Endodermal cell (in vitro differentiated cells): ENCODE results near the gene UROC1. TPM values are rescaled to one million over a fixed set of nuclear protein-coding genes. Genes with fewer than 3 reads are reported as not detected.
A peak's percentile ranks its signal among the peaks of the same experiment; 100 is the strongest.

Source experiments
- DNase-seq: peaks from one replicate; pipeline ENCODE4 v3.0.0-alpha.2; 2017
- H3K27ac ChIP-seq: 2 replicates; pipeline ENCODE4 v1.5.1; 2013; ENCODE audit warnings: mild to moderate bottlenecking, low read depth, low read length, moderate library complexity
- H3K27me3 ChIP-seq: 2 replicates; pipeline ENCODE4 v1.6.1; 2013; ENCODE audit warnings: mild to moderate bottlenecking, low read length, moderate library complexity; ENCODE audit not compliant: insufficient read depth, control insufficient read depth, poor library complexity, severe bottlenecking
- H3K36me3 ChIP-seq: 2 replicates; pipeline ENCODE4 v1.7.0; 2013; ENCODE audit warnings: mild to moderate bottlenecking, low read length, moderate library complexity; ENCODE audit not compliant: control insufficient read depth, insufficient read depth
- H3K4me1 ChIP-seq: one replicate; pipeline ENCODE4 v1.7.0; 2013; ENCODE audit warnings: low read length; ENCODE audit not compliant: control insufficient read depth, insufficient read depth
- H3K4me3 ChIP-seq: 2 replicates; pipeline ENCODE4 v1.5.1; 2013; ENCODE audit warnings: mild to moderate bottlenecking, low read length, moderate library complexity
- H3K9ac ChIP-seq: 2 replicates; pipeline ENCODE4 v1.6.1; 2013; ENCODE audit warnings: mild to moderate bottlenecking, low read length, moderate library complexity; ENCODE audit not compliant: poor library complexity, severe bottlenecking; ENCODE audit errors: extremely low read depth
- H3K9me3 ChIP-seq: 2 replicates; pipeline ENCODE4 v1.6.1; 2013; ENCODE audit warnings: mild to moderate bottlenecking, low read length, moderate library complexity; ENCODE audit not compliant: control insufficient read depth
- H3K27ac Mint-ChIP-seq: 2 replicates; pipeline ENCODE4 v1.8.0; 2020; ENCODE audit warnings: mixed read lengths
- H3K27me3 Mint-ChIP-seq: 2 replicates; pipeline ENCODE4 v1.8.0; 2021; ENCODE audit warnings: mild to moderate bottlenecking, mixed read lengths; ENCODE audit not compliant: insufficient read depth
- H3K36me3 Mint-ChIP-seq: 2 replicates; pipeline ENCODE4 v1.8.0; 2020; ENCODE audit warnings: low read depth, mixed read lengths
- H3K4me1 Mint-ChIP-seq: 2 replicates; pipeline ENCODE4 v1.8.0; 2020; ENCODE audit warnings: mixed read lengths
- H3K4me3 Mint-ChIP-seq: 2 replicates; pipeline ENCODE4 v1.8.0; 2020; ENCODE audit warnings: mild to moderate bottlenecking, moderate library complexity, mixed read lengths
- H3K9me3 Mint-ChIP-seq: 2 replicates; pipeline ENCODE4 v1.8.0; 2020; ENCODE audit warnings: mild to moderate bottlenecking, mixed read lengths
- WGBS, 2 experiments: methylation state at CpG; one replicate each; pipeline versions ENCODE4 v1.1.5 to v1.1.7; 2013; ENCODE audit warnings: missing lambda C conversion rate in 2 of 2, mixed read lengths in 1 of 2; ENCODE audit not compliant: insufficient coverage in 1 of 2, insufficient read length in 1 of 2; 5-methylcytosine and 5-hydroxymethylcytosine counted together
- total RNA-seq, 2 donors: library from RNA; stranded (reverse); fragmentation: NEBNext Ultra II Directional in 1 of 2; extraction: Animal tissue kit (Norgen Biotek cat#: 25700) in 1 of 2; gene quantifications; 2 replicates in 1 of 2; 3 replicates in 1 of 2; pipeline ENCODE4 v1.2.1, GENCODE V29; 2021
- TF ChIP-seq, protein P1 (sequence below): fragments of 200-600 bp; sonication (generic); conservative IDR thresholded peaks from 2 replicates; pipeline ENCODE4 v1.5.0; 2021; ENCODE audit warnings: antibody characterized with exemption, mild to moderate bottlenecking

UROC1 gene
- total RNA-seq, 2 donors from 2014 or later: not detected

DNA sequence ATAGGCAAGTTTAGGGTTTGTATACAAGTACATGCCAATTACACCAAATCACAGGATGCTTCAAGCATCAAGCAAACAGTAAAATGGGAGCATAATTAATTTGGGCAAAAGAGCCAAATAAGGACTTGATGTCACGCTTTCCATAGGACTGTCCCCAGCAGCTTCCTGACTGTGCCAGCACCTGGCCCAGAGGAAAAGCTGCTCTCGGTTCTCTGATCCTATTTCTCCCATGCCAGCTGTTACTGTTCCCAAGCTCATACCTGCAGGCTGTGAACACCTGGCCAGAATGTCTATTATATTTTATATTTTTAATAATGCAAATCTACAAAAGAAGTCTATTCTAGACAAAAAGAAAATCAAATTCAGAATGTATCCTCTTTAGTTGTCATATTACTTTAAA is 54.1 kb downstream of the UROC1 start:
- Histone ChIP-seq H3K9me3 (no peaks in the 10 kb centered on the region), H3K27ac (no peak overlapping the region), H3K36me3 (peaks cover 92% of the 10 kb centered on the region), H3K9ac (no peak overlapping the region), H3K4me3 (no peak overlapping the region), H3K4me1 (no peaks in the 10 kb centered on the region), H3K27me3 (no peaks in the 10 kb centered on the region)
- 96% methylated on average over 2 of the region's 2 CpGs; no CpG with 5 or more reads in 1 of the 2 experiments for WGBS, 2 experiments
- Mint-ChIP-seq H3K27ac (no peak overlapping the region), H3K4me1 (peaks cover 9% of the 10 kb centered on the region), H3K36me3 (peaks cover 73% of the 10 kb centered on the region), H3K9me3 (no peaks in the 10 kb centered on the region), H3K4me3 (no peak overlapping the region), H3K27me3 (no peaks in the 10 kb centered on the region)
- DNase-seq: no peak
- TF ChIP-seq, protein P1, sequence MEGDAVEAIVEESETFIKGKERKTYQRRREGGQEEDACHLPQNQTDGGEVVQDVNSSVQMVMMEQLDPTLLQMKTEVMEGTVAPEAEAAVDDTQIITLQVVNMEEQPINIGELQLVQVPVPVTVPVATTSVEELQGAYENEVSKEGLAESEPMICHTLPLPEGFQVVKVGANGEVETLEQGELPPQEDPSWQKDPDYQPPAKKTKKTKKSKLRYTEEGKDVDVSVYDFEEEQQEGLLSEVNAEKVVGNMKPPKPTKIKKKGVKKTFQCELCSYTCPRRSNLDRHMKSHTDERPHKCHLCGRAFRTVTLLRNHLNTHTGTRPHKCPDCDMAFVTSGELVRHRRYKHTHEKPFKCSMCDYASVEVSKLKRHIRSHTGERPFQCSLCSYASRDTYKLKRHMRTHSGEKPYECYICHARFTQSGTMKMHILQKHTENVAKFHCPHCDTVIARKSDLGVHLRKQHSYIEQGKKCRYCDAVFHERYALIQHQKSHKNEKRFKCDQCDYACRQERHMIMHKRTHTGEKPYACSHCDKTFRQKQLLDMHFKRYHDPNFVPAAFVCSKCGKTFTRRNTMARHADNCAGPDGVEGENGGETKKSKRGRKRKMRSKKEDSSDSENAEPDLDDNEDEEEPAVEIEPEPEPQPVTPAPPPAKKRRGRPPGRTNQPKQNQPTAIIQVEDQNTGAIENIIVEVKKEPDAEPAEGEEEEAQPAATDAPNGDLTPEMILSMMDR: no peak

DNA sequence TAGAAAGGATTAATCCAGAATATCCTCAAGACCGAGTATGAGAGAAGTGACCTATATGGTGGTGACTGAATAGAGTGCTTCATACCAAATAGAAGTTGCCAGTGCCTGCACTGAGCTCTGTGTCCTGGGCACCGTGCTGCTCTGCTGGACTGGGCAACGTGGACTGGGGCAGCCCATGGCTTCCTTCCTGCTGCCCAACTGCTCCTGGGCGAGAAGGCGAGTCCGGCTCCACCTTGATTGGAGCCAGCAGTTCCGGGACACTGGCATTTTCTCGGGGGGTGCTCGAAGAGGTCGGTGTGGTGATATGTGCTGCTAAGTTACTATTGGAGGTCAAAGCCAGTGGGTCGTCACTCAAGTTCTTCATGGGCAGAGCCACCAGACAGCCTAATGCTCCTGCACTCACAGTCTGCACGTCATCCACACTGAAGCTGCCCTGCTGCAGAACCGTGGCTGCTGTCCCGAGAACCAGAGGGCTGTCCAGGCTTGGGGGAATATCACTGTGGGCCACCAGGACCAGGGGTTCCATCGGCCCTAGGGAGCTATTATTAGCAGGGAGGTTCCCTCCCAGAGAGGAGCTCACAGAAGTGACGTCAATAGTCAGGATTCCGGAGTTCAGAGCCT is 56.0 kb downstream of the UROC1 start:
- no peaks in the 10 kb centered on the region for H3K9me3 Mint-ChIP-seq
- H3K27me3 ChIP-seq: no peaks in the 10 kb centered on the region
- no peak overlapping the region for H3K27ac ChIP-seq
- peaks cover 5% of the 10 kb centered on the region for H3K4me1 Mint-ChIP-seq
- WGBS, 2 experiments: 94 to 96% methylated on average over 16 to 17 of the region's 17 CpGs
- no peak overlapping the region for H3K4me3 ChIP-seq
- no peak overlapping the region for H3K27ac Mint-ChIP-seq
- no peaks in the 10 kb centered on the region for H3K4me1 ChIP-seq
- DNase-seq: peak; percentile 17
- no peak overlapping the region for H3K9ac ChIP-seq
- no peak overlapping the region for H3K4me3 Mint-ChIP-seq
- H3K36me3 Mint-ChIP-seq: peaks cover 78% of the 10 kb centered on the region
- TF ChIP-seq, protein P1: no peak
- peaks cover 89% of the 10 kb centered on the region for H3K36me3 ChIP-seq
- no peaks in the 10 kb centered on the region for H3K27me3 Mint-ChIP-seq
- H3K9me3 ChIP-seq: no peaks in the 10 kb centered on the region

DNA sequence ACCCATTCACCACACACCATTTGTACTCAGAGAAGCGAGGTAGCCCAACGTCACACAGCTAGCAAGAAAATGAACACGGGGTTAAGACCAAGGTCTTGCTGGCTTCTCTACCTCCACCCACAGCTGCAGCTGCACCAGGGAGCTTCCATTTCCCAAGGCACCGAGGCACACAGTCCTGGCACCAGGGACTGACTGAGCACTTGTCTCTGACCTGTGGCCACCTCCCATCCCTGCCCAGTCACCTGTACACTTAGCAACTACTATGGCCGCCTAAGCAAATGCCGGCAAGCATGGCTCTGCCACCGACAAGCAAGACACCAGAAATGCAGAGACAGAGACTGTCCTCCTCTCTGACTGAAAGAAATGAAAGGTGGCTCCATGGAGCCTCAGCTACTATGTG is 57.2 kb downstream of the UROC1 start:
- peaks cover 70% of the 10 kb centered on the region for H3K36me3 Mint-ChIP-seq
- no peak overlapping the region for H3K27ac ChIP-seq
- H3K27me3 Mint-ChIP-seq: no peaks in the 10 kb centered on the region
- no peak overlapping the region for H3K9ac ChIP-seq
- no peak overlapping the region for H3K4me3 ChIP-seq
- WGBS, 2 experiments: 89 to 90% methylated on average over 7 of the region's 7 CpGs
- no peaks in the 10 kb centered on the region for H3K4me1 ChIP-seq
- H3K4me1 Mint-ChIP-seq: no peaks in the 10 kb centered on the region
- H3K9me3 ChIP-seq: no peaks in the 10 kb centered on the region
- H3K27me3 ChIP-seq: no peaks in the 10 kb centered on the region
- H3K4me3 Mint-ChIP-seq: no peak overlapping the region
- TF ChIP-seq, protein P1: no peak
- H3K36me3 ChIP-seq: peaks cover 80% of the 10 kb centered on the region
- H3K9me3 Mint-ChIP-seq: no peaks in the 10 kb centered on the region
- DNase-seq: no peak
- H3K27ac Mint-ChIP-seq: no peak overlapping the region
